HG02852 (cell line): Measurements from ENCODE around the gene GPX2.
A peak's percentile ranks its signal among the peaks of the same experiment; 100 is the strongest.

Experiments used
- ATAC-seq: cut with Tn5 transposase; IDR thresholded peaks from one replicate; pipeline ENCODE4 v1.9.1; 2021; ENCODE audit warnings: mild to moderate bottlenecking, moderate library complexity; ENCODE audit not compliant: unreplicated experiment

Gene GPX2

DNA sequence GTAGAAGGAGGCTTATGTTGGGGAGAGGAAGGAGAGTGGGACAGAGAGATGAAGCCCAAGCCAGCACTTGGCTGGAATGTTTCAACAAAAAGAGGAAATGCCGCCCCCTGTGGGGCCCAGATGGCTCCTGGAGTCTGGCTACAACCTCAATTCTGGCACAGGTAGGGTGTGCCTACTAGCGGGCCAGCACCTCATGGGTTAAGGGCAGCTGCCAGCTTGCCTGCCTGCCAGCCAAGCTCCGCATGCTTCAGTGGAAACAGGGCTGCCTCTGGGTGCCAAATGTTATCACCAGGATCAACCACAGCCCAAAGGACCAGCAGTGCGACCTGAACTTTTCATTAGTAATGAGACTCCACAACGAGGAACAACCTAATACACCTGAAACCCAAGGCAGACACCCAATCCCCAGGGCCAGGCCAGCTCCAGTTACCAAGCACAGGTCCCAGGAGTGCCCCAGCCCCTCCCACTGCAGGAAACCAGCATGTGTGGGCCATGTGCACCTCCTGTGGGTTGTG lies 18.3 kb upstream of the GPX2 start:
- ATAC-seq: no peak

DNA sequence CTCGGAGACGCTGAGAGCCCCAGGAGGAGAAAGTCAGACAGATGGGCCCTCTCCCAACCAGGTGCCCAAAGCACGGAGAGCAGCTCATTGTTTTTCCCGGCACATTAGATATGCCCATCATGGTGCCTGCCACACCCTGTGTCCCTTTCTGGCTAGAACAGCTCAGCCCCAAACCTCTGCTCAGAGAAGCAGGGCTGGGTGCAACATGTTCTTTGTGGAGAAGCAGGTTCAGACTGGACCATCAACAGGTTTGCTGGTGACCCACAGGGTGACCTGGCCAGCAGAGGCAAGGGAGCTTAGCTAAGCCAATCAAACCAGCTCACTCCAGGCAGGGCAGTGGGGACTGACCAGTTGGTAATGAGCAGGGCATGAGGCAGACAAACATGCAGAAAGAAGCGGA lies 16.2 kb upstream of the GPX2 start:
- no peak for ATAC-seq

DNA sequence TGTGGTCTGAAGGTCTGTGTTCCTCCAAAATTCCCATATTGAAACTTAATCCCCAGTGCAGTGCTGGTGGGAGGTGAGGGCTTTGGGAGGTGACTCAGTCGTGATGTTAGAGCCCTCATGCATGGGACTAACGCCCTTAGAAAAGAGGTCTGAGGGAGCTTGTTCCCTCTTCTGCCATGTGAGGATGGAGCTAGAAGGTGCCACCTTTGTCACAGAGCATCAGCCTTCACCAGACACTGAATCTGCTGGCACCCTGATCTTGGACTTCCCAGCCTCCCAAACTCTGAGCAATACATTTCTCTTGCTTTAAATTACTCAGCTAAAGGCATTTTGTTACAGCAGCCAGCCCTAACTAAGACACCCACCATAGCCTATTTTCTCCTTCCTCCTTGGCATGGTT lies 15.7 kb upstream of the GPX2 start:
- no peak for ATAC-seq

DNA sequence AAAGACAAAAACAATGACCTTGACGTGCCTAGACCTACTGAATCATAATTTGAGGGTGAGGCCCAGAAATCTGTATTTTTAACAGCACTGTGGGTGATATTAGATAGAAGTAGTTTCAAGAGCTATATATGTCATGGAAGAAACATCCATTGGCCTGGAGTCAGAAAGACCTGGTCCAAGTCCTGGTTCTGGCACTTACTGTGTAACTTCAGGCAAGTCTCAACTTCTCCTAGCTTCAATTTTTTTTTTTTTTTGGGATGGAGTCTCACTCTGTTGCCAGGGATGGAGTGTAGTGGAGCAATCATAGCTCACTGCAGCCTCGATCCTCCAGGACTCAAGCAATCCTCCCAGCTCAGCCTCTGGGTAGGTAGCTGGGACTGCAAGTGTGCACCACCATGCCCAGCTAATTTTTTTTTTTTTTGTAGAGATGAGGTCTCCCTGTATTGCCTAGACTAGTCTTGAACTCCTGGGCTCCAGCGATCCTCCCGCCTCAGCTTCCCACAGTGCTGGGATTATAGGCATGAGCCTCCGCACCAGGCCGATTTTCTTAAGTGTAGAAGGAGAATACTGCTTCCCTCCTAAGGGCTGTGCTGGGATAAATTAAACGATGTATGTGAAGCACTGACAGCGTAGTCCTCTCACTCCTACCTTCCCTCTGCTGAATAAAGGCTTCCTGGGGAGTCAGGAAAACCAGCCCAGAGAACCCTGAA lies 14.3 kb upstream of the GPX2 start:
- ATAC-seq: no peak

DNA sequence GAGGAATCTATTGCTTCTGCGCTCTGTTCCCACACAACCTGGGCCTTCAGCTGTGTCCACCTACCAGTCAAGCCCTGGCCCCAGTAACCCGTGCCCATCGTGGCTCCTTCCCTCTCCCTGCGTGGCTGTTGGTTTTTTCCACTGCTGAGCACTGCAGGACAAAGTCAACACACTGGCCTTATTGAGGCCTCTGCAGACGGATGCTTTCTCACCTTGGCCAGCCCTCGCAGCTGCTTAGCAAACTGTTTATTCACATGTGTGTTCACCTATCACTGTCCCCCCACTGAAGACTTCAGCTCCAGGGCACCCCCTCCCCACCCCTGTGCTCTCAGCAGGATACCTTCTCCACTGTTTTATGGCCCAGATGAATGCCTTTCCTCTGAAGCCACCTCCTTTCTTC lies 12.8 kb upstream of the GPX2 start:
- no peak for ATAC-seq

DNA sequence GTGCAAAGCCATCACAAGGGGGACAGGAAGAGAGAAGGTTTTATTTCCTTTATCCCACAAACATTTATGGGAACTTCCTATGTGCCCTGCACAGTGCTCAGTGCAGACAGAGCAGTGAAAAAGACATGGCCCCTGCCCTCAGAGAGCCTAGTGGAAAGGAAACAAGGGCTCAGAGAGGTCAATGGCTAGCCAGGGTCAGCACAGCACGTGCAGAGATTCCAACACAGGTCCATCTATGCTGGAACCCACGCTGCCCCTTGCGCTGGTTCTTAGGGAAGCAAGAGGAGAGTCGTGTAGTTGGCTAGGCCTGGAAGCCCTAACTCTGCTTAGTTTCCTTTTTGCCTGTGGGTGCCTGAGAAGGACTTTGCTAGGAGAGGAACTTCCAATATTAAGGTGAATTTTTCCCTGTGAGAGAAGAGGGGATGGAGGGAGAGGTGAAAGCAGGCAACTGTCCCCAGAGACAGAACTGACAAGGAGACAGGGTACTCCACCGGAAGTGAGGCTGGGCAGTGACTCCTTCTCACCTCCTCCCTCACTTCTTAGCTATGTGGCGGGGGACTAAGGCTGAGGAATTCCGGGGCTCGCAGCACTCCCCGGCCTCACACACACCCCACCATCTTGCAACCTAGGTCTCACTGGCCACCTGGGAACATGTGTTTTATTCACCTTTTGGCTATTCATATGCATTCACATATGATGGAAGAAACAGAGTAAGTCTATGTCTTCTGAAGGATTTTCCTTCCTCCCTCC lies 12.1 kb upstream of the GPX2 start:
- no peak for ATAC-seq

DNA sequence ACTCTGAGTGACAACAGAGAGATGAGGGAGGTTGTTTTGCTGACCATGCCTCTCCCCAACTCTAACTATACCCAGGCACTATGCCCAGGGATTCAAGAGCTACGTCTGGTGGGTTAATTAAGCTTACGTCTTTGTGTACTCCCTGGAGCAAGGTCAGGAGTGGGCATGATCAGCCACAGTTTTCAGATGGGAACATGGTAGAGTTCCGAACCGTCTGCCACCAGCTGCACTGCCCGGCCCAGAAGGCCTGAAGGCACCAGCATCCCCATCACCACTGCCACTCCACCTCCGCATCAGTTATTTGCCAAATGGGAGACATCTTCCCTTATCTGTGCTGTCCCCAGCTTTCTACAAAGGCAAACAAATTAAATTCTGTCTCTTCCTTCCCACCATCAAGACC lies 11.1 kb upstream of the GPX2 start:
- no peak for ATAC-seq

DNA sequence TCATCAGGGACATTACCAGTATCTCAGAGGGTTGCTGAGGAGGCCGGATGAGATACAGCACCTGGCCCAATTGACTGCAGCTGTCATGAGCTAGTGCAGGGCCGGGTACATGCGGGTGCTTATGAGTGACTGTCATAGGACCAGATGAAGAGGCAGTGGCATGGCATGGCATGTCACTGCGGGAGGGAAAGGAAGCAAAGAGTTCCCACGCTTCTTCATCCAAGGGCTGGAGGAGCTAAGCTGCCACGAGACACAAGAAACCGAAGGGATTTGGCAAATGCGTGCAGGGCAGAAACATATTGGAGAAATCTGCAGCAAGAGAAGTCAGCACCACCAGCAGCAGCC lies 10.7 kb upstream of the GPX2 start:
- ATAC-seq: peak; percentile 8

DNA sequence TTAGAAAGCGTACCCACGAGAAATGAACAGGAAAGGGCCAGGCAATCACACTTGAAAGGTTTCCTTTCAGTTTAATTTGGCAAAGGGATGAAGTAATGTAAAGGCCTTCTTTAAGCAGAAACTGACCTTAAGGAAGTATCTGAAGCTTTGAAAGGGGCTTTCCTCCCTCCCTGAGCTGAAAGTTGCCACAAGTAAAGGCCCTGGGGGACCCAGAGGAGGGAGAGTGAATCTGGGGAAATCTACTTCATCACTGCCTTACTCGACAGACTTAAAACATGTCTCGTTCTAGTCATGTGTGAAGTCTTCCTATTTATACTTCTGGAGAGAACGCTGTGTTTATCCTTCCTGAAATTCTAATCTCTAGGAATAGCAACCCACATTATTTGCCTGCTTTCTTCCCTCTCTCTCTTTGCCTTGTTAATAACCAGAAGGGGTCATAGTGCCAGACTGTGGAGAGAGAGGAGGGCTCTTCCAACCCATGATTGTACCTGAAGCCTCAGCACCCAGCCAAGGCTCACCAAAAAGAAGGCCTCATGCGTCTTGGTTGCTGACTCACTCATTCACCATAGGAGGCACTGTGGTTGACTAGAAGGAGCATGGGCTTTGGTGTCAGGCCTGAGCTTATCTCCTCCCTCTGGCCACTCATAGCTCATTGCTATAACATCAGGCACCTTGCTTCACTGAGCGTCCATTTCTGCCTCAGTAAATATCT lies 10.2 kb upstream of the GPX2 start:
- peak; percentile 69 for ATAC-seq

DNA sequence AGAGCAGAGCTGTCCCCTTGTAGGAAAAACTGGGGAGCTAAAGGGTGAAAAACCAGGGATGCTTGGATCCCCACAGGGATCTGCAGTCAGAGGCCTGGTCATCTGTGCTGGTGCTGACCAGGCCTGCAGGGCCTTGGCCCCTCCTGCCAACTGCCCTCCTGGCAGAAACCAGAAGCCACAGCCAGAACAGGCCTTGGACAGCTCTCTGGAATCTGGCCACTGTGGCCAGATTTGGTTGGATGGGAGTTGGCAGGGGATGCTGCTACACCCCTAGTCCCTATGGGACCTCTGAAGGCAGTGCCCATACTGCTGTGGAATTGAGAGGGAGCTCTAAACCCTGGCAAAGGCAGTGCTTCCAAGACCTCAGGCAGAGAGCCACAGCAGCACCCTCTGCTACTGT lies 9.2 kb upstream of the GPX2 start:
- ATAC-seq: no peak

DNA sequence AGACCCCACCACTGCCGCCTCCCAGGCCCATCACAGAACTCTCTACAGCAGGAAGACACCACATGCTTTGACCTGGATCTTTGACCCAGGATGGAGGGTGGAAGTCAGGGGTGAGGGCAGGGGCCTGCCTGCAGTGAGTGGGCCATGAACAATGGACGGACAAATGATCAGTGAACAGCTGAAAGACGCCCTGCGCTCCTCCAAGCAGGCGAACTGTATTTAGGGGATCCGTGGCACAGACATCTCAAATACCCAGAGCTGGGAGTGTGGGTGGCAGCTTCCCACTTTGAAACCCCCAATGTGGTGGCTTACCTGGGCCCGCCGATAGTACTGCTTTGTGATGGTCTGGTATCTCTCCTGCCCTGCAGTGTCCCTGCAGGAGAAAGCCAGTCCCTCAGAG lies 8.7 kb upstream of the GPX2 start:
- no peak for ATAC-seq

DNA sequence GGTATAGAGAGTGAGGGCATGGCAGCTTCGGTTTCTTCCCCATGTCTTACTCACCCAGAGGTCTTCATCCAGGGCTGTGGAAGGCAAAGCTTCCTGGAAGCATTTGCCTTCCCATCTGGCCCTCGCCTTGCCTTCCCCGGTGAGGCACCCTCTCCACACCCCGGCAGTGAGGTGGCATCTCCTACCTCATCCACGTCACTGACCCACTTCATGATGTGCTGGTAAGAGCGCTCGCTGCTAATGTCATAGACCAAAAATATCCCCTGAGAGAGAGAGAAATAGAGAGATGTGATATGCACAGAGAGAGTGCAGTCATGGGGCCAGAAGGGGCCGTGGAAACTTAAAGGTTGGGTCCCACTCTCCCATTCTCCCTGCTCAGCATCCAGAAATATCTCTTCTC lies 8.3 kb upstream of the GPX2 start:
- no peak for ATAC-seq

DNA sequence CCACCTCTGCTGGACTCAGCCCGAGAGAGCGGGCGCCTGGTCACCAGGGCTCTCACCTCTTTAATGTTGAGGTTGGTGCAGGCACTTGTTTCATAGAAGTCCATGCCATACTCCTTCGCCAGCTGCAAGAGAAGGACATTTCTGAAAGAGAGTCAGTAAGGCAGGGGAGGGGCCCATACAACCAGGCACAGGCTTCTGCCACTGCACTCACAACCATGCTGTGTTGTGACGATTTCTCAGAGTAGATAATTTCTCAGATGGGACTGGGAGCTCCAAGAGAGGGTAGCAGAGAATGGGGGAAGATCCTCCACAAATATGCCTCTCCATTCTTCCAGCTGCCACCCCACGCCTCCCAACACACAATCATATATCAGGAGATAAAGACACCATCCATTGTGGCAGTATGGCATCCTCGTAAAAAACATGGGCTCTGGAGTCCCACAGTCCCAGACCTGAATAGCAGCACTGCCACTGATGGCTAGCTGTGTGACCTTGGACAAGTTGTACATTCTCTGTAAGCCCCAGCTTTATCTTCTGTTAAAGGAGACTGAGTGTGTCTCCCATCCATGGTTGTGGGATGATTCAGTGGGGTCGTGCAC lies 6.2 kb upstream of the GPX2 start:
- no peak for ATAC-seq

DNA sequence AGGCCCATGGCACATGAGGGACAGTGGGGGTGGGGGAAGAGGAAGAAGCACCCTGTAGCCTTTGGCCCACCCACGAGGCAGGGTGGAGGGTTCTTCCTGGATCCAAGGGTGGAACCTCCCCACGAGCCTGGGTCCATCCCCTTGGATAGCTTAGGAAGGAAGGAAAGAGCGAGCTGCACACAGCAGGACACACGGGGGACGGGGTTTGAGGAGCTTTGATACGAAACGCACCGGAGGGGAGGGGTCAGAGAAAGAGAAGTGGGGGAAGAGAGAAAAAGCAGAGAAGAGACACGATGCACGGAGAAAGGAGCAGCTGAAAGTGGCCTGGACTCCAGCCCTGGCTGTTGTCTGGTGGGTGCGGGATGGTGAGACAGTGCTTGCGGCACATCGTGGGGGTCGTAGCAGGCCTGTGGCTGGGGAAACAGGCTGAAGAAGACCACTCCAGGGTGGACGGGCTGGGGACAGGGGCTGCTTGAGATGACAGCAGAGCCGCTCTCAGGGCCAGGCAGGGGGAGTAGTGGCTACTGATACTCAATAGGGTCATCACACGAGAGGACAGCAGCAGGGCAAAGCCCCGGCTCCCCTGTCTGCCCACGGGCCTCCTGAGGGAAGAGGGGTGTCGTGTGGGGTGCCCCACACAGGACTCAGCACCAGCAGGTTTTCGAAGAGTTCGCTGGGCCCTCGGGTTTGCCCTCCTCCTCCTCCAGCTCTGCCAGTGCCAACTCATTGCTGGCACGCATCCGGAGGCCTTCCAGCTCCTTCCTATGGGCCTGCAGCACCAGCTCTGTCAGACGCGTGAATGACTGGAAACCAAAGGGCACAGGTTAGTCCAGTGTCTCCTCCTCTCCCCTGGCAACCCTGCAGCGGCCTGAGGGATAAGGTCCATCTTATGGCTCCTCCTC lies 5.4 kb upstream of the GPX2 start:
- ATAC-seq: no peak

DNA sequence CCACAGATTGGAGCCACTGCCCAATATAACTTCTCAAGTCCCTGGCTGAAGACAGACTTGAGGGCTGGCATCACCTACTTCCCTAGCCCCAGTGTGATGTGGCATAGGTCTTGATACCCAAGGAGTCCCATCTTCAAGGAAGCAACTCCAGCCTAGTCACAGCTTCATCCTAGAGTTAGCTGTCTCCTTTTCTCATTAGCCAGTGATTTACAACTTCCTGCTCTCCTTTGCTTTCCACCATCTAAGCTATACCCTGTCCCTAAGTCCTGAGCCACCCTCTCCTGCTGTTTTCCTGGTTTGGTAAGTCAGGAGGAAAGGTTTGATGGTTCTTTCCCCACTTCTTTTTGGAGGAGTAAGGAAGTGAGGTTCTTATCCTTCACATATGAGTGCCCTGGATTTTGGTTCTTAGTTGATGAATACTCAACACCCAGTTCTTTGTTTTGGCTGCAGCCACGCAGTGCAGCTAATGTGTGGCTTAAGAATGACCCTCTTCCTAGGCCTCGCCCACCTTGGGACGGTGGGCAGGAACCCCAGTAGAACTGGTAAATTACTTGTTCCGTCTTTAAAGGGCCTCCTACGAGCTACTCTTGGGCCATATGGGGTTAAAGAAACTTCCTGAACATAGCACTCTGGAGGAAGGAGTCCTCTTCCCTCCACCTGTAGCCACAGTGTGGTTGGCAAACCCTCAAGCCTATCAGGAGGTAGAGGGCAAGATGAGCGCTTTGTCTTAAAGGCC lies 3.9 kb upstream of the GPX2 start:
- no peak for ATAC-seq

DNA sequence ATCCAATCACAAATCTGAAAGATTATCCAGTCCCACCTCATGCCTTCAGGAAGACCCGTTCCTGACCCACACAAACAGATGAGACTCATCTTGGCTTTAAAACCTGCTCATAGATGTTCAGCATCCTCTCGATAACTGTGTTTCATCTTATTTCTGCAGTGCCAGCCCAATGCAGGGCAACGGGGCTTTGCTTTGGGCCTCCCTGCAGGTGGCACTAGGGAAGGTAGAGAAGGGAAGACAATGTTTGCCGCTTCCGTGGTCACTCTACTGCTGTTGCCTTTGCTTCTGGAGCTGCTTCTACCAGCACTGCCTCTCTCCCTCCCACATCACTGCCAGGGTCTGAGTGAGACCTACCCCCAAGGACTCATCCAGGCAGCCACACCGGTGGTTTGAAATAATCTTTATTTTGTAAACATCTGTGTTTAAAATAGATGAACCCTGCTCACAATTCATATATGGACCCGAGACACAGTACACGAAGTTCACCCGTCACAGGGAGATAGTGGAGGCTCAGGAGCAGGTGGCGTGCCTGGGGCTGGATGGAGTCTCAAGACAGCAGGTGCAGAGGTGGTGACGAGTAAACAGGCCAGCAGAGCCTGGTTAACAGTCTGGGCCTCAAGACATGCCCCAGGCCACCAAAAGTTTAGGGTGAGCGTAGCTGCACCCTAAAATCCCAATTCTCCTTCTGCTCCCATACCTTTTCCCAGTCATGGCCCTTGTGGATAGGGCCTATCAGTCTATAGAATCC lies 3.1 kb upstream of the GPX2 start:
- no peak for ATAC-seq

DNA sequence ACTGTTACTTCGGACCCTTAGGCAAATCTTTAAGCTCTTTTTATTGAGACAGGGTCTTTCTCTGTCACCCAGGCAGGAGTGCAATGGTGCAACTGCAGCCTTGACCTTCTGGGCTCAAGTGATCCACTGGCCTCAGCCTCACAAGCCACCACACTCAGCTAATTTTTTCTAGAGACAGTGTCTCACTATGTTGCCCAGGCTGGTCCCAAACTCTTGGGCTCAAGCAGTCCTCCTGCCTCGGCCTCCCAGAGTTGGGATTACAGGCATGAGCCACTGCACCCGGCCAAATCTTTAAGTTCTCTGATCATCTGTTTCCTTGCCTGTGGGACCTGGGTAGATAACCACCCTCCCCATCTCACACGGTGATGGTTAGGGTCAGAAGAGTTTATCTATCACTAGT lies 2.3 kb upstream of the GPX2 start:
- no peak for ATAC-seq

DNA sequence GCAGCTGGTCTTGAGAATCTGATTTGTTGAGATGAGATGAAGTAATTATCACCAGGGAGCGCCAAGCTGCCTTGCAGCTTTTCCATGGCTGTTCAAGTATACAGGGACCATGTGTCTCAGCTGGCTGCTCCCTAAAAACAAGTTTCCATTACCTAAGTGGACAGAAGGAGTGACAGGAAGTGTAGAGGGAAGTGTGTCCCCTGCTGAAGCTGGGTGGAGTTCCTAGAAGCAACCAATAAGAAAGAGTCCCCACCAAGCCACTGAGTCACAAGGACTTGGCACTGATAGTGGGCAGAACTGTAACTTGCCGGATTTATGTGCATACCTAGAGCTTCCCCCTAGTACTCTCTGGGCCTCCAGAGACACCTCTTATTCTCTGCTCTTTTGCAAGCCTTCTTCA lies 1.5 kb upstream of the GPX2 start:
- no peak for ATAC-seq

DNA sequence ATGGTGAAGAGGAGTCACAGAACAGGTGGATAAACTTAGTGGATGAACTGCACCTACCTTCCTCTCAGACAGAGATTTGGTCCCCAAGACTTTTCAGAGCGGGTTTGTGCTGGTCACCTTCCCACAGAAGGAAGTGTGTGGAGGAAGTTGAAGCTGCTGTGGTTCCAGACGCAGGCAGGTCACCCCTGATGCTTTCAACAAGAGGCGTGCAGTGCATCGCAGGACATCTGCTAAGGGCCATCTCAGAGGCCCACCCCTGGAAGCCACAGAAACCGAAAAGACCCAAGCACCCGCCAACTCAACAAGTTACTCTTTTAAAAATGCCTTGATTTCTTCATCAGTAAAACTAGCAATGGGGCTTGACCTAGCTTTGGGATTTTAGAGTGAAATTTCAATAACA lies 1.0 kb upstream of the GPX2 start:
- ATAC-seq: no peak
